Fibroblast of villous mesenchyme (primary cell): ENCODE measurements around the gene TM9SF3. TPM values are rescaled to one million over a fixed set of nuclear protein-coding genes. Genes with fewer than 3 reads are reported as not detected.

Experiments
- DNase-seq: peaks from one replicate; pipeline ENCODE4 v3.0.0-alpha.2; 2010; ENCODE audit warnings: low read depth
- H3K4me3 ChIP-seq: 2 replicates; pipeline ENCODE4 v1.5.1; 2011; ENCODE audit warnings: low read depth, mild to moderate bottlenecking, low read length
- total RNA-seq: library from RNA; depleted of rRNA; stranded (reverse); fragments of >200 nt; gene quantifications from 2 replicates; pipeline ENCODE4 v1.2.3, GENCODE V29; 2012
- TF ChIP-seq, protein P1 (sequence below): IDR thresholded peaks from 2 replicates; pipeline ENCODE4 v1.5.1; 2012; ENCODE audit warnings: low read depth, mild to moderate bottlenecking, low read length; ENCODE audit not compliant: insufficient read depth

The TM9SF3 gene
- total RNA-seq, 1 donor = 147 TPM

DNA sequence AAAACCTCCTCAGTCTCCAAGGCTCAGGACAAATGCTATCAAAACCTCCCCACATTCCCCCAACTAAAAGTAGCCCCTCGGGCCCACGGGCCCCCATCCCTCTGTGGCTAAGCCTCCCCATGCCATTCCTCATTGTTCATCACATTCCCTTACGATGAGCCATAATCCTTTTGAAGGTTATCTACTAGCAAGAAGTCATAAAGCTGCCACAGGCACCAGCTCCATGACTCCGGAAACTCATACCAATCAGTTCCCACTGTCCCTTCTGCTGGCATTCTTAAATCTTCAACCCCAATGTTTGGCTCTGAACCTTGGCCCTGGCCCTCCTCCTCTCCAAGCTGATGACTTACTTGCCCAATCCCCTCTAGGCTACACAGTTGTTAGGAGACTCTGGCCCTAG is 19.4 kb upstream of the TM9SF3 start:
- TF ChIP-seq, protein P1, sequence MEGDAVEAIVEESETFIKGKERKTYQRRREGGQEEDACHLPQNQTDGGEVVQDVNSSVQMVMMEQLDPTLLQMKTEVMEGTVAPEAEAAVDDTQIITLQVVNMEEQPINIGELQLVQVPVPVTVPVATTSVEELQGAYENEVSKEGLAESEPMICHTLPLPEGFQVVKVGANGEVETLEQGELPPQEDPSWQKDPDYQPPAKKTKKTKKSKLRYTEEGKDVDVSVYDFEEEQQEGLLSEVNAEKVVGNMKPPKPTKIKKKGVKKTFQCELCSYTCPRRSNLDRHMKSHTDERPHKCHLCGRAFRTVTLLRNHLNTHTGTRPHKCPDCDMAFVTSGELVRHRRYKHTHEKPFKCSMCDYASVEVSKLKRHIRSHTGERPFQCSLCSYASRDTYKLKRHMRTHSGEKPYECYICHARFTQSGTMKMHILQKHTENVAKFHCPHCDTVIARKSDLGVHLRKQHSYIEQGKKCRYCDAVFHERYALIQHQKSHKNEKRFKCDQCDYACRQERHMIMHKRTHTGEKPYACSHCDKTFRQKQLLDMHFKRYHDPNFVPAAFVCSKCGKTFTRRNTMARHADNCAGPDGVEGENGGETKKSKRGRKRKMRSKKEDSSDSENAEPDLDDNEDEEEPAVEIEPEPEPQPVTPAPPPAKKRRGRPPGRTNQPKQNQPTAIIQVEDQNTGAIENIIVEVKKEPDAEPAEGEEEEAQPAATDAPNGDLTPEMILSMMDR = no peak
- DNase-seq = peak; percentile 61
- no peak overlapping the region for H3K4me3 ChIP-seq

DNA sequence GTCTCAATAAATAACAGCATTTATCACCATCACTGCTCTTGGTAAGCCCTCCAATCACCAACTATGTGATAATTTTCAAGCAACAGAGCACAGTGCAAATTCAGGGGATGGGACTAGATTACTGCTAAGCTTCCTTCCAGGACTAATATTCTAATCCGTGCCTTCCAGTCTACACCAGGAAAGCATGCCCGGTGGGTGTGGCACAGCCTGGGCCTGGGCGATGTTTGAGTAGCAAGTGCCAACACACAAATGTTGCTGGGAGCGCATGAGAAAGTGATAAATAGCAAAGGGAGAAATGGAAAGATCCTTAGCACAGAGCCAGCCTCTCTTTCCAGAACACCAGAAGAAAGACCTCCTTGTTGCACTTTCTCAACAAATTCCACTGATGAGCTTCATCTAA is 13.5 kb upstream of the TM9SF3 start:
- no peak for DNase-seq
- H3K4me3 ChIP-seq = no peak overlapping the region
- TF ChIP-seq, protein P1 = no peak

DNA sequence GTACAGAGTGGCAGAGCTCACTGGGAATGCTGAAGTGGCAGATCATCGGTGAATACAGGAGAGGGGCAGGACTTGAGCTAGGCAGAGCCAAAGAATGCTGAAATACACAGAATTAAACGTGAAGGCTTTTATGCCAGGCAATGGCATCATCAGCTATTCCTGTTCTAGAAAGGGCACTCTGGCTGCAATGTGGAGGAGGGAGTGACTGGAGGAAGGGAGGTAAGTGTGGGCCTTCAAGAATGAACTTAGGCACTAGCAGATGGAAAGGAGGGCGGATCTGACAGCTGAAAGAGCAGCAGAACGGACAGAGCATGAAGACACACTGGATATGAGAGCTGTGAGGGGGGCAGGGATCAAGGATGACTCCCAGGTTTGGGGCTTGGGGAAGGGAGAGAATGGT is 12.0 kb upstream of the TM9SF3 start:
- no peak overlapping the region for H3K4me3 ChIP-seq
- no peak for DNase-seq

DNA sequence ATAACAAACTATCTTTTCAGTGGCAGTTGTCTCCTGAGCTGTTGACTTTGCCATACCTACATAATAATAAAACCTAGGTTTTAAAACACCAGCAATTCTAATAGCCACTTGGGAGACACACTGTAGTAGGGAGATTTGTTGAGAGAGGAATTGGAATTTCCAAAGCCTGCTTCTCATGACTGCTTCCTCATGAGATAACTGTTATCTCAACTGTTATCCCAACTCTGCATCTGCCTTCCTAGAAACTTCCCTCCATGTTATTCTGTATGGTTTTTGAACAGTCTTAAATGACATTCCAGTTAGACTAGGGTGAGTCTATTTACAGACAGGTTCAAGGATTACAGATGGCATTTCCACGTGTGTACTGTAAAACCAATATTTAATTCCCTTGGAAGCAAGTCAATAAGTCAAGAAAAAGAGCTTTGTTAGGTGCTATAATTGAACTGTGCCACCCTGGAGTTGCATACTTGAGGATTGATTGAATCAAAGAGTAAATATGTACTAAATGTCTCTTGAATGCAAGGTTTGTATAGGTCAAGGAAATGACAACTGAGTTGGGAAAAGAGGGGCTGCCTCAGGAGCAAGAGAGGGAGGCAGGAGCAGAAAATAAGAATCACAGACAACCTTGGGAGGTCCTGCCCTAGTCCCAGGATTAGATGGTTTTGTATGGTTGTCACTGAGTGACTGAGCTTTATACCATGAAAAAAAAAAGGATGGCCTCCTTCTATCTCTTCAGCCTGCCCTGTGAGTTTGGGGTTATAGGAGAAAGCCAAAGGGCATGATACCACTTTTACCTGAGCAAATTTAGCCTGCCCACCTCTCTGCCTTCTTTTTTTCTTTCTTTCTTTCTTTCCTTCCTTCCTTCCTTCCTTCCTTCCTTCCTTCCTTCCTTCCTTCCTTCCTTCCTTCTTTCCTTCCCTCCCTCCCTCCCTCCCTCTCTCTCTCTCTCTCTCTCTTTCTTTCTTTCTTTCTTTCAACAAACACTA is 9.9 kb upstream of the TM9SF3 start:
- H3K4me3 ChIP-seq = no peak overlapping the region
- TF ChIP-seq, protein P1 = no peak
- no peak for DNase-seq

More for the DNA sequence above, 12.0 kb upstream of the TM9SF3 start:
- TF ChIP-seq, protein P1 = no peak

DNA sequence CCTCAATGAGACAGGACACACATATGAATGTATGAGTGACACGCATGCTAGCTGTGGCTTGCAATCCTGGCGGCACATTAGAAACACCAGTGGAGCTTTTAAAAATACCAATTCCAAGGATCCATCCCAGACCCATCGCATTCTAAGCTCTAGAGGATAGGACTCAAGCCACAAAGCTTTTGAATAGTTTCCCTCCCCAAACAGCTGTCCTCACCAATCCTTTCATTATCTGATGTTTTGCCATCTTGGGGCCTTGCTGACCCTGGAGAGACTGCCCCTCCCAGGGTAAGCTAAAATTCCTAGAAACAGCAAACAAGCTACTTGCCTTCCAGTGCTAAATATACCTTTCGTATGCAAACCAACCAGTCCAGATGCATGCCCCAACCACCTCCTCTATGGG is 8.9 kb upstream of the TM9SF3 start:
- DNase-seq = no peak
- TF ChIP-seq, protein P1 = no peak
- no peak overlapping the region for H3K4me3 ChIP-seq

DNA sequence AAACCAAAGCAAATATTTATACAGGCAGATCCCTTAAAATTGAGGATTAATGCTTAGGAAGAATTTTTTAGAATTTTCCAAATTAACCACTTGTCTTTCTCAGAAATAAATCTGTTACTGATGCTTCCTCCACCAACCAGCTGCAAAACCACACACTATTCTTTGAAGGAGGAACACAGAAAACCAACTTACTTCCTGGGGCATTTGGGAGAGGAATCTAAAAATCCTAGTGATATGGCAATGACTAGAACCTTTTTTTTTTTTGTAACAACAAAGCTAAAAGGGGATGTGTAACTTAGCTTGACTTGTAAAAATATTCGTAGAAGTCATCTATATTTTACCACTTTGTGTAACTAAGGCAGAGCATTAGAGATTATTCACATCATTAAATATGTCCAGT is 5.1 kb upstream of the TM9SF3 start:
- DNase-seq = no peak
- H3K4me3 ChIP-seq = no peak overlapping the region
- TF ChIP-seq, protein P1 = no peak
